ENCODE measurements around the gene MAP4K5.

Gene MAP4K5

DNA sequence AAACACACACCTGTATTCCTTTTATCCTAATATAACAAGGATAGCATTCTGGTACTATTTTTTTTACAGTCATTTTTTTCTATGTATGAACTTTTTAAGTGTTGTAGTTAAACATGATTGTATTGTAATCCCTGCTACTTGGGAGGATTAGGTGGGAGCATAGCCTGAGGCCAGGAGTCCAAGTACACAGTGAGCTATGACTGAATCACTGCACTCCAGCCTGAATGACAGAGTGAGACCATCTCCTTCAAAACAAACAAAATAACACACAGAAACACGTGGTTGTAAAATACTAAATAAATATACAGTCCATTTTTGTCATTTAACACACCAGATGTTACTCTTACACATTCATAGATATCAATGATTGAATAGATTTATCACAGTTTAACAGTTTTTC lies 56.9 kb downstream of the MAP4K5 start:
- DNase-seq: peak in 1 of 2 experiments; percentile 11

DNA sequence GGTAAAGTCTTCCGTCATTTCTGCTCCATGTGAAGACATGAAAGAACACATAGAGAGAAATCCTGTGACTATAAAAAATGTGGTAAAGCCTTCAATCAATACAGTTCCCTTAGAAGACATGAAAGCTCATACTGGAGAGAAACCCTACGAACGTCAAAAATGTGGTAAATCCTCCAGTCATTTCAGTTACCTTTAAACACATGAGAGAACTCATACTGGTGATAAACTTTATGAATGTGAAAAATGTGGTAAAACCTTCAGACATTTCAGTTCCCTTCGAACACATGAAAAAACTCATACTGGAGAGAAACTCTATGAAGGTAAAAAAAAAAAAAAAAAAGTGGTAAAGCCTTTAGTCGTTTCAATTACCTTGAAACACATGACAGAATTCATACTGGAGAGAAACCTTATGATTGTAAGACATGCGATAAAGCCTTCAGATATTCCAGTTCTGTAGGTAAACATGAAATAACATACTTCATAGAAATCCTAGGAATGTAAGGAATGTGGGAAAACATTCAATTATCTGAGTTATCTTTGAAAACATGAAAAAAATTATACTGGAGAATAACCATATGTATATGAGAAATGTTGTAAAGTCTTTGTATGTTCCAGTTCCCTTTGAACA lies 60.4 kb downstream of the MAP4K5 start:
- DNase-seq: no peak

DNA sequence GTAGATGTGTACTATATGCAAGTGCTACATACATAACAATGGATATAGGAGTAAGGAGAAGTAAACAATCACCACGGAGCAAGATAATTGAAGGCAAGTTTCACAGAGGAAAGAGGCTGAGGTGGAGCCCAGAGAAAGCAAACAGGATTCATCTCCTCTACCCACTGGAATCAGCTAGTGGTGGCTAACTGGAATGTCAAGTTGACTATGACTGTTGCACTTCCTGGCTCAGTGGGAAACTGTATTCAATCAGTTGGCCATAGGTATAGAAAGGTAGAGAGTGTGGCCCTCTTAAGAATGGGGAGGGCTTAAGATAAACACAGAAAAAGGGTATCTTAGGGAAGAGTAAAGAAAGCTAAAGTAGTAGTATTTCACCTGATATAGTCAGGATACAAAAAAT lies 62.4 kb downstream of the MAP4K5 start:
- DNase-seq: no peak

DNA sequence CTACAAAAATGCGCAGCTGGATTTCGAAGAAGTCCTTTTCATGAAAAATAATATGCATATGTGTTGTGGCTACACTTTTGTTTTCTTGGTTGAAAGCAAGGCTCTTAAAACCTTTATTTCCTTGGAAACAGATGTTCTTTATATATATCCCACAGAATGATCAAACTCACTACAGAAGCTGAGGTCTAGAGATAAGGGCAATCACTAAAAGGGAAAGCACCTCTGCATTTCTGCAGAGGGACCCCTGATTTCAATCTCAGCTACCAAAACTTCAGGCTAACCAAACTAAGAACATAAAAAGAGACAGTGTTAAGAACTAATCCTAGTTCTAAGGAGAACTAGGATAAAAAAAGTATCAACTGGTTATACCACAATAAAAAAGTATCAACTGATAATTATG lies 70.3 kb downstream of the MAP4K5 start:
- no peak for DNase-seq

DNA sequence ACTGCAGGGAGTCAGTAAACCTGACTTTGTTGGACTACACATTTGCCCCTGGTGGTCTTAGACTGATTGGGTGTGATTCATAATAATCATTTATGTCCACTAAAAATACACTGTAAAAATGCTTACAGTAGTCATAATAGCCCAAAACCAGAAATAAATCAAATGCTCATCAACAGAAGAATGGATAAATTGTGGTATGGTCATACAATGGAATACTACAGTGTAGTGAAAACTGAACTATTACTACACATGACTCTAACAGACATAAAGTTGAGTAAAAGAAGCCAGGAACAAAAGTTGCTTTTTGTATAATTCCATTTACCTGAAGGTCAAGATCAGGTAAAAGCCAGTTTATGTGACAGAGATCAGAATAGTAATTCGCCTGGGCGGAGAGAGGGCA lies 78.5 kb downstream of the MAP4K5 start:
- no peak for DNase-seq

DNA sequence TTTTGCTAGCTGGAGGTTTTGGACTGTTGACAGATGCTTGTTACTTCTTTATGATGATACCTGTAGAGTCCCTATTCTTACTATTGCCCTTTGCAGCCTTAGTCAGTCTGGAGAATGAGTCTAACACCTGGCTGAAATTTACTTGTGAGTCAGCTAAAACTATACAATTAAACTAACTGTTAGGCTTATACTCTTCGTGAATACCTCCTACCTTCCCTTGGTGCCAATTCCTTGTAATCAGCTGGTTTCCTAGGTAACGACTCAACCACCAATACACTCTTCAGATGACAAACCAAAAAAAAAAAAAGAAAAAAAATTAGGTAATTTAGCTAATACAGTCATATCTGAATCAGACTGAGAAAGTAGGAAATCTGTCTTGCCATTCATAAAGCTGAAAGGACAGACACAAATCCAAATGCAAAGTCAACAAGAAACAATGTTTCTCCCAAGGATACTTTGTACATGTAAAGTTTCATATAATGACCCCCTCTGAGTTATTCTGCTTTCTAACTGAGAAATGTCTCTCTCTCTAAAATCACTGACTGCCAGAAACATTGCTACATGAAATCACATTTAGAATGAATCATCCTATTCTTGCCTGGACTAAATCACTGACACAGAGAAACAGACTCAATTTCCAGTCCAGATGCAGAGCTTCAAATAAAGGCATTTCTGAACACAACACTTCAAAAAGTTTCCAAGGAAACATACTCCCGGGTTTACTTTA lies 79.2 kb downstream of the MAP4K5 start:
- no peak for DNase-seq

DNA sequence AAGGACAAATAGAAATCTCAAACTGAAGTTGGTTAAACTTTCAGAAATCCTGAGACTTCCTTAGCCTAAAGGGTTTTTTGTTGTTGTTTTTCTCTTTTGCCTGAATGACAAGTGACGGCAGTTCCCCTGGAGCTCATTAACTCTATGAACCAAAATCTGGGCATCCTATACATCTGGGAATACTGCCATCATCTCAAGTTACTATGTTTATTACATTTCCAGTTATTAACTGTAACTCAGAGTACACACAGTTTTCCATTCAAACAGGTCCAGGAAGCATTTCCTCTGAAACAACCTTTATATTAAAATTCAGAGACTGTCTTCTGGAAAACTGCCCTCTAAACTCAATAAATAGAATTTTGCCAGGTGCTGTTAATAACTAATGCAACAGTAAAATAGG lies 80.1 kb downstream of the MAP4K5 start:
- DNase-seq: no peak

DNA sequence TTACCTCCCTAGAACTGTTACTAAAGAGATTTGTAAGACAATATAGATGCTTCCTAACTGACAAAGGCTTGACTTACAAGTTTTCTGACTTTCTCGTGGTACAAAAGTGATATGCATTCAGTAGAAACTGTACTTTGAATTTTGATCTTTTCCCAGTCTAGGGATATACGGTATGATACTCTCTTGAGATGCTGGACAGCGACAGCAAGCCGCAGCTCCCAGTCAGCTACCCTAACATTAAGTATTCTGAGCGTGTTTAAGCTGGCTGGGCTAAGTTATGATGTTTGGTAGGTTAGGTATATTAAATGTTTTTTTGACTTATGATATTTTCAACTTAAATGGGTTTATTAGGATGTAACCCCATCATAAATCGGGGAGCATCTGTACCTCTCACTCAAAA lies 80.5 kb downstream of the MAP4K5 start:
- DNase-seq: no peak

DNA sequence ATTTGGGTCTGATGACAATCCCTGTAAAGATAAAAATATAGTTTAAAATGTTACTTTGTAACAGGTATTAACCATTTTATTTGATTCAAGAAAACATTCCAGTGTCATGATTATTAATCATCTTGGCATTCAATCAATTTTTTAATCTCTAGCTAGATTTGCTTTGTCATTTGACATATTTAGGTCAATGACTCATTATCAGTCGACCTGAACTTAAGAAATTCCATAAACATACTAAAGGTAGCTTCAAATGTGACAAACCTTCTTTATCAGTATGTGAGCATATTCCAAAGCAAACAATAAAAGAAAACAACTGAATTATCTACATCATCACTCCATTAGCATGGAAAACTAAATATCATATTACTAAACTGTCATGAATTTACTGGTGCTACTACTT lies 84.9 kb downstream of the MAP4K5 start:
- DNase-seq: no peak

DNA sequence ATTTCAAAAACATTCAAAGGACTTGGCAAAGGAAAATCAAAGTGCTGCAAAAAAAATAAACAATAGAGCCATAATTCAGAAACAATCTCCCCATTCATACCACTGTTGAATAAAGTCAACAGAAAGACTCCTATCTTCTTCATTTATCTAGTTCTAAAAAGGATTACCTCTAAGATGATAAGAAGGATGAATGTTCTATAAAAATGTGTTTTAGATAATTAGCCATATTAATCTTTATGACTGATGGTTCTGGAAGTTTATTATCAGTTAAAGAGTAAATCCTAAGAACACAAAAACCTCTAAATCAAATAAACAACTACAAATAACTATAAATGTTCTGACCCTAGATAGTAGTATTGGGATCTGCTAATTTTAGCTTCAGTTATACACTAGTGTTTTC lies 97.8 kb downstream of the MAP4K5 start:
- DNase-seq: no peak

DNA sequence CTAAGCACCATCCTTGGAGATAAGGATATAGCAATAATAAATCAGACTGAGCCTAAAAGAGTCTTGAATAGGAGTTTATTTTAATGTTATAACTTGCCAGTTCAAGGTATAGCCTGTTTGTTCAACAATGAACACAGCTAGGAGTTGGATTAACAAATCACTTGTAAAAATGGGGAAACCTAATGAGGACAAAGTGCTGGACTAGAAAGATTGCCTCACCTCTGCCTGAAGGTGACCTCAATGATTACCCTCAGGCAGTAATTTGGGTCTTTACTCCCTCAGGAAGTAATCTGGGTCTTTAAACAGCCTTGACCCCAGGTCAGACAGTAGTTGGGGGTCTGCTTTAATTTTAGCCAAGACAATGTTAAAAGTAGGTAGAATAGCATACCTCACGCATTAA lies 100.2 kb downstream of the MAP4K5 start:
- DNase-seq: no peak

DNA sequence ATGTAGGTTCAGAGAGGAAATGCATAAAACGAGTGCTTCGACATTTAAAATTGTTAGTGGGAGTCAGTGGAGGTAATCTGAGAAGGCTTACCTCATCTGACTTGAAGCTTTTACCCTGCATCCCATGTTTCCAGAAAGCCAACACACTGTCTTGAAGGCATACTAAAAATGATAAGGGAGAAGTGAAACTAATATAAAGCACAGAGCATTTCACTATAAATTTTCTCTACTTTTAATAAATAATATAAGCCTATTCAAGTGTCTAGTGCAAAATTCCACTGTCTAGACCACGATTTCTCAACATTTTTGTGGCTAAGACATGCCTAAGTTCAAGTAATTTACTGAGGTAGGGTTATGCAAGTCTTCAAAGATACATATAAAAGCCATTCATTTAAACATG lies 106.6 kb downstream of the MAP4K5 start:
- DNase-seq: no peak

DNA sequence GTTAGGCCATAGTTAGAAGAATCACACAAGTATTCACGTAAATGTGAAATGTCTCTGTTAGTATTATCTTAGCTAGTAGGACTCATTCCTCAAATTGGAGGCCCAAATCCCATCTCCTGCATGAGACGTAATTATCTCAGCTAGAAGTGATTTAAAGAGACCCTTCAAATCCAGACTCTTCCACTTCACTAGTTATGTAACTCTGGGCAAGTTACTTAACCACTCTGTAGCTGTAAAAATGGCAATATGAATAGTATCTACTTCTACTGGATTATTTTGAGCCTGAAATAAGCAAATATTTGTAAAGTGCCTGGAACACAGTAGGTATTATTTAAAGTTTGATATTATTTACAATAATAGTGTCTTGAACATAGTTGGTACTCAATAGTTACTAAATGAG lies 107.3 kb downstream of the MAP4K5 start:
- DNase-seq: no peak

DNA sequence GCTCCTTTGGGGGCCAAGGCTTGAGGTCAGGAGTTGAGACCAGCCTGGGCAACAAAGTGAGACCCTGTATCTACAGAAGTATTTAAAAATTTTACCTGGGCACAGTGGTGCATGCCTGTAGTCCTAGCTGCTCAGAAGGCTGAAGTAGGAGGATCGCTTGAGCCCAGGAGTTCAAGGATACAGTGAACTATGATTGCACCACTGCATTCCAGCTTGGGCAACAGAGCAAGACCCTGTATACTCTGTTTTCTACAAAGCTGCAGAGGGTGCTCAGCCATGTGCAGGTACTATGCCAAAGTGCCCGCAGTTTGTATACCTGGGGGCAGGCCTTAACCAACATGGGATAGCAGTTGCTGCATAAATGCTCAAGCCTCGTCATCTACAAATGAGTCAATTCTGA lies 108.8 kb downstream of the MAP4K5 start:
- no peak for DNase-seq

DNA sequence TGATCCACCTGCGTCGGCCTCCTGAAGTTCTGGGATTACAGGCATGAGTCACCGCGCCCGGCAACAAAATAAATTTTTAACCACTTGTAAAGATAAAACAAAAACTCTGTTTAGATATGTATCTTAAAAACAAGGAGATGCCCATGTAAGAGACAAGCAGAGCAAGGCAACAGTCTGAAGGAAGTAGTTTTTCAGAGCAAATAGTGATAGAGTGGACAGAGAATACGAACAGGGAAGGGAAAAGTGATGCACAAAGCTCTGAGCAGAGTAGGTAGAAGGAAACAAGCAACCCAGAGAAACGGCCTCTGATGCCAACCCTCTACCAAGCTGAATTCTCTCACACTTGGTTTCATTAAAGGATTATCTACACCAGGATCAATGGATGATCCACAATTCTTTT lies 110.9 kb downstream of the MAP4K5 start:
- no peak for DNase-seq

DNA sequence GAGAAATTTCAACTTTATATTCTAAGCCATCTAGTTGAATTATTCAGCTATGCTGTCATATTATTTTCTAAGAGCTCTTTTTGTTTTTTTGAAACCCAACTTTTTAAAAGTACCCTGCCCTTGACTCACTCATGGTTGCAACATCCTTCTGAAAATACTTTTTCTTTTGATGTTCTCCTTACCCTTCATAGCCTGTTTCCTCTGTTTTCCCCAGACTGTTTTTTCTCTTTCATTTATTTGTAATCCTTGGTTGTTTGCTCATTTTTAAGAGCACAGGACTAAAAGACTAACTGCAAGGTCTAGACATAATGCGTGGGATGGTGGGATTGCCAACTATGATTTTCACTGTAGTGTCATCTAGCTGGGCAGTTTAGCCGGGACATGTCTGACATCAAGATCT lies 114.5 kb downstream of the MAP4K5 start:
- DNase-seq: no peak

DNA sequence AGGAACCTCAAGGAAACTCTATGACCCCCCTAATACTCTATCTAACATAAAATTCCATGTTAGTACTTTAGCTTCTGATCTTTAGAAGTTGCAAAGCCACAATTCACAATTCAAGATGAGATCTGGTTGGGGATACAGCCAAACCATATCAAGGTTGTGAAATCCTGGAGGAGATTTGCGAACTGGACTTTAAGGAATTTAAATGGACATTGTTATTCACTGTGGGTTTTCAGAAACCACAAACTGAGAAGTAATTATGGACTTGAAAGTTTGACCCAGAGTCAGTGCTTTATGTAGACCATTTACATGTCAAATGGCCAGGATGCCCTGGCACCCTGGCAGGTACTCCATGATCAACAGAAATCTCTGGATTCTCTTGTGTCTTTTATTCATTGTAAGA lies 121.4 kb downstream of the MAP4K5 start:
- DNase-seq: no peak

DNA sequence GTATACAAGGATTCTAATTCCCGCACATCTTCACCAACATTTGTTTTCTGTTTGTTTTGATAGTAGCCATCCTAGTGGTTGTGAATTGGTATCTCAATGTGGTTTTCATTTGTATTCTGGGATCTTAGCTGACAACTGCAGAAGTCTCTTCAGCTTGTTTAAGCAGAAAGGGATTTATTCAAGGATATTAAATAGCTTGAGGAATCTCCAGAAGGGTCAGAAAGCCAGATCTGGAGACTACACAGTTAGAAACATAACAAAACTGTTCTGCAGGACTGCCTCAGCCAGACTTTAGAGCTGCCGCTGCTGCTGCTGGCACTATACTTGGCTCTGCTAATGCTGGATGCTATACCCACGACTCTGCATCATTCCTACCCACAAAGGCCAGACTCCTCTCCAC lies 122.3 kb downstream of the MAP4K5 start:
- no peak for DNase-seq

DNA sequence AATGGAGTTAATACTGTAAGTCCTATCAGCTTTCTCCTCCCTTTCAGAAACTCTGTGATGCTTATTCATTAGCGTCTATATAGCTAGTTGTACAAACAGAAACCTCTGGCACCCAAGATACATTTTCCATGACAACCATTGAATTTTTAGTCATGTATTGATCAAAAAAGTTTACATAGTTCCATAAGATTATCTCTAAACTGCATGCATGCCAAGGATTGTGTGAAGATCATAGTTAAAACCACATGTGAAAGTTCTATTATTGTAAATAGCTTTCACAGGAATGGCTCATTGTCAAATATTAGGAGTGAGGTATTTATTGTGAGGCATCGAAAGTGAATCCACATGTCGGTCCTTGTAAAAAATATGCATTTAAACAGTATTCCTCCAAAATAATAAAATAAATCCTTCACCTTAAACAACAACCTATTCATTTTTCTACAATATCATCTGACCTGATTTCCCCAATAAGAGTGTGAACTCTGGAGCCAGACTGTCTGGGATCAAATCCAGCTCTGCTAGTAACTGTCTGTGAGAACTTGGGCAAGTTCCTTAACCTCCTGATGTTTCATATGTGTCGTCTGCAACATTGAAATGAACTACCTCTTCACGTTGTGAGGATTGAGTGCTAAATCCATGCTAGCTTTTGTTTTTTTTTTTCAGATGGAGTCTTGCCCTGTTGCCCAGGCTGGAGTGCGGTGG lies 125.1 kb downstream of the MAP4K5 start:
- DNase-seq: no peak

DNA sequence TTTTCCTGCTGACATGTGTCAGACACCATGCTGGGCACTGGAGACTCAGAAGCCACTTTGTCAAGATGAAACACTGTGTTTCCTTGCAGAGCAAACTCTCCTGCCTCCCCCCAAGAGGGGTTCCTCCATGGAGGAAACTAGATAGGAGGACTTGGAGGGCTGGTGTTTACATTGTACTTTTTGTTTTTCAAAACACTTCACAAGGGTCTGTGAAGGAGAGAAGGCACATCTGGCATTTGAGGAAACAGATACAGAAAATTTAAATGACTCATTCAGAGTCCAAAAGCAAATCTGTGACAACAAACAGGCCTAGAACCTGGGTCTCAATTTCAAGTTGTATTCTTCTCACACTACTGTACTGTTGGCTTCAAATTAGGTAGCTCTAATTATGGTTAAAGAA lies 128.9 kb downstream of the MAP4K5 start:
- DNase-seq: peak in 1 of 2 experiments; percentile 30

DNA sequence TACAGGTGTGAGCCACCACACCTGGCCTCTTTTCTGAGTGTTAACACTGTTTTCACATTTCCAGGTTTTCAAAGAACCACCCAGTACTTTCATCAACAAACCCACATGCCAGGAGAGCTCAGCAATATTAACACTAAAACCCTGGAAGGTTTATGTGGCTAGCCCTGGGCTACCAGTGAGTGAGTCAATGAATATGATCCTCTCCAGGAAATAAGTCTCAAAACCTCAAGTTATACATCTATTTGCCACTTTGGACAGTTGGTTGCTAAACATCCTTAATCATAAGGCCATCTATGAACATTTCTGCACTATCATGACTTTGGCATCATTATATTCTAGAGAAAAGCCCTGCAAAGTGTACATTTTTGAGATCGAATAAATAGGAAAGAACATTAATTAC lies 129.4 kb downstream of the MAP4K5 start:
- DNase-seq: no peak

DNA sequence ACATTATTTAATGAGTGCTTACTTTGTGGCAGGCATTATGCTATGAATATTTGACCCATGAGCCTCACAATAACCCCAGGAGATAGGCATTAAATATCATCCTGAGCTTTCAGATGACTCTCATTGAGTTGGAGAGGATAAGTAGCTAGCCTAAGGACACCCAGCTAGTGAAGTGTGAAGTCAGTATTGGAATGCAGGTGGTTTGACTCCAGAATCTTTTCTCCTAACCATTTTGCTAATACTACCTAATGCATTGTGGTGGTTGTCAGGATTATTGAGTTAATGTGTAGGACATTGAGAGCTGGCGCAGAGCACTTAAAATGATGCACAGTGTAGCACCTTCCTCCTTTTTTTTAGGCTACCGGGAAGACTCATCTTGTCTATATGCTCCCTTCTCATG lies 131.9 kb downstream of the MAP4K5 start:
- DNase-seq: no peak

DNA sequence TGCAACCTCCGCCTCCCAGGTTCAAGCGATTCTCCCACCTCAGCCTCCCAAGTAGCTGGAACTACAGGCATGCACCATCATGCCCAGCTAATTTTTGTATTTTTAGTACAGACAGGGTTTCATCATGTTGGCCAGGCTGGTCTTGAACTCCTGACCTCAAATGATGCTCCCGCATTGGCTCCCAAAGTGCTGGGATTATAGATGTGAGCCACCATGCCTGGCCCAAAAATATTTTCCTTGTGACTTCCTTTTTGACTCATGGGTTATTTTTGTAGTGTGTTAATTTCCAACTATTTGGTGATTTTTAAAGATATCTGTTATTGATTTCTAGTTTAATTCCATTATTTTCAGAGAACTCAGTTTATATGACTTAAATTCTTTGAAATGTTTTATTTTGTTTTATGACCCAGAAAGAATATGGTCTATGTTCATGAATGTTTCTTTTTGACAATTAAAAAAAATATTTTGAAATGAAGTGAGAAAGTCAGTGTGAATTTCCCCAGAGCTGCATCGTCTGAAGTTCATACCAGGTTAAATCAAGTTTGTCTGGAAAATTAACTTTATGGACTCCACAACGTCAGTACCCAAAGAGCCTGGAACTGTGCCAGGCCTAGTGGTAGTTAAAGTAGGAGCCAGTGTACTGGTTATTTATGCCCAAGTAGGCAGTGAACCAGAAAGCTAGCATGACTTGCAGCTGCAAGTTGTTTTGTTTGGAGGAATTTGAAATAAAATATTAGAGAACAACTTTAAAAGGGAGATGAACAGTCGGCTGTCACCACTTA lies 132.9 kb downstream of the MAP4K5 start:
- DNase-seq: peak in 1 of 2 experiments; percentile 34

DNA sequence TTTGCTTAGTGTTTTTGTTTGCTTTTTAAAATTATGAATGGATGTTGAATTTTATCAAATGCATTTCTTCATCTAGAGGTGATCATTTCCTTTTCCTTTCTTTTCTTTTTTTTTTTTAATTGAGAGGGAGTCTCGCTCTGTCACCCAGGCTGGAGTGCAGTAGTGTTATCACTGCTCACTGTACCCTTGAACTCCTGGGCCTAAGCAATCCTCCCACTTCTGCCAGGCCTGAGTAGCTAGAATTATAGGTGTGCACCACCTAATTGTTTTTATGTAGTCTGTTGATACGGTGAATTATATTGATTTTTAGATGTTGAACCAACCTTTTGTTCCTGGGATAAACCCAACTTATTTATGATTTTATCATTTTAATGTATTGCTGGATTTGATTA lies 134.2 kb downstream of the MAP4K5 start:
- DNase-seq: no peak

Measured in NCI-H524 (cell line).